GM18868 (cell line): Measurements from ENCODE around the gene RPS6KB2.

ENCODE experiments used
- ATAC-seq: cut with Tn5 transposase; IDR thresholded peaks from one replicate; pipeline ENCODE4 v1.9.1; 2021; ENCODE audit warnings: mild to moderate bottlenecking, moderate library complexity; ENCODE audit not compliant: unreplicated experiment

Gene RPS6KB2

DNA sequence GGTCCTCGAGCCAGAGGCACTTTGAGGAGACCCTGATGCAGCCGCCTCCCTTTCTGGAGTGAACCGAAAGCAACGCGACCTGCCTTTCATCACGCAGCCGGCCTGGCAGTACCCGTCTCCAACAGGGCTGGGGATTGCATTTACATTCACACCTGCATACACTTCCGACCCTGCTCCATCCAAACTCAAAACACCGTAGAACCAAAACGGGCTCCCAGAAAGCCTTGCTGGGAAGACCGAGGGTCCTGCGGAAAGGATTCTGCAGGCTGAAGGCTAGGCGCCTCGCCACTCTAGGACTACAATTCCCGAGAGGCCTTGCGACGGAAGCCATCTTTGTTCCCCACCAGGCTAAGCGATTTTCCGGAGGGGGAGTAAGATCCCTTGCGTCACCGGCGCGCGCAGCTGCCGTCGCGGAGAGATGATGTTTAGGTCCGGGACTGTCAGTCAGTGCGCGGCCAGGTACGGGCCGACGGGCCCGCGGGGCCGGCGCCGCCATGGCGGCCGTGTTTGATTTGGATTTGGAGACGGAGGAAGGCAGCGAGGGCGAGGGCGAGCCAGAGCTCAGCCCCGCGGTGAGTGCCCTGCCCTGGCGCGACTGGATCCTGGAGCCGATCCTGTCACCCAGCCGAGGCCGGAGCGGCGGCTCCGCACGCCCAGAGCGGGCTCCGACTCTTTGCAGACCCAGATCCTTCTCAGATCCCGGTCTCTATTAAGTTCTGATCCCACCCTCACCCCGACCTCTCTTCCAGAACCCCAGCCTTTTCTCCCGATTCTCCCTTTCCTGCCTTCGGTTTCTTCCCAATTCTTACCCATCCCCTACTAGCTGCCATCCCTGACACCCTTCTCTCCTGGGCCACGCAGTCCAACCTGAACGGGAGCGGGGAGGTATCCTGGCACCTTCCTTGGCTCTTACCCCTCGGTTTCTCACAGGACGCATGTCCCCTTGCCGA lies at the start of gene RPS6KB2:
Gene RPS6KB2, plus strand, starts transcription at position 443 of the 950 bp plus-strand sequence. Its CDS starts 52 bp downstream, at position 495.
- ATAC-seq, result peak; percentile 76

DNA sequence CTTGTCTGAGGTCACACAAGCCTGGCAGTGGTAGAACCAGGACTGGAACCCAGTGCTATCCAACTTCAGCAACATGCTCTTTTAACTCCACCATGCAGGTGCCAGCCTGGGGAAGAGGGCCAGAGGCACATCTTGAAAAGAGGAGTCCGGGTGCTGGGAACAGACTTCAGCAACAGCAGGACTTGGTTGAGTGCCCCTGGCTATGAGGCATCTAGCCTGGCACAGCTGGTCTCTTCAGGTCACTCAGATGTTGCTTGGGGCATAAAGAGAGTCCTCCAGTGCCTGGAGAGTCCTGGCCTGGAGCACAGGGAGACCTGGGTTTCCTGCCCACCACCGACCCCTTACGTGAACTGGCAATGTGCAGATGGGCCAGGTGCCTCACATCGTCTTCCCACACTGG lies 49.8 kb upstream of the RPS6KB2 start:
- no peak for ATAC-seq

DNA sequence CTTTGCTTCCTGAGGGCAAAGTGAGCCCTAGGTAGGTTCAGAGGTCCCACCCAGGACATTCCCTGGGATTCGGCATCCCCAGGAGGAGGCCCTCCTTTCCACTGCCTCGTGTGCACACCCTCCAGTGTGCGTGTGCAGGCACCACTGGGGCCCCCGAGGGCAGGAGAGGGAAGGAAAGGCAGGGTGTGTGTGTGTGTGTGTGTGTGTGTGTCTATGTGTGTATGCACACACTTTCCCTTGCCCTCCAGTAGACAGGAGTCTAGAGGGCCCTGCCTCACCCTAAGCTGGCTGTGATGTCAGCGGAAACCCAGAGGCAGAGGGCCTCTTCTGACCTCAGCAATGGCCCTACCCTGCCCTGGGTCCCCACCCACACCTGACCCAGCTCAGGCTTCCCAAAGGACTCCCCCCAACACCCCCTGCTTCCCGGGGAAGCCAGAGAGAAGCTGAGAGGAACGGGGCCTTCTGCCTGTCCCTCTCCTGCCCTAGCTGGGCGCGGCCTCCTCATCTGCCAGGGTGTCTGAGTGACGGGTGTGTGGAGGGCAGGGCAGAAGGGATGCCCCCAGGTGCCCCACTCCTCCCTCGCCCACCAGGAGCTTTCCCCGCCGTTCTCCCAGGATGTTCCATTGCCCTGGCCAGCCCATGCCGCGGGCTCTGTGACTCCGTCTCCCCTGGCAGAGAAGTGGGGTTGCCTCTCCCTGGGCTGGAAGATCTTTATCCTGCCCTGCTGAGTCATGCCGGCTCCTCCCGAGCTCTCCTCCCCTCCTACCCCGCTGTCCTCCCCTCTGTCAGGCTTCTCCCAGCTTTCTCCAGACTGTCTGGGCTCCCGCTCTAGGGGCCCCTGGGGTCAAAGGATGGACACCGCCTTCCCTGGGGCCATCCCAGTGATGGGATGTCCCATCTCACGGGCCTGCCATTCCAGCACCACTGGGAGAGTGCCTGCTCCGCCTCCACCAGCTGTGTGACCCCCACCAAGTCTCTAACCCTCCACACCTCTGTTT lies 48.9 kb upstream of the RPS6KB2 start:
- ATAC-seq, result no peak

DNA sequence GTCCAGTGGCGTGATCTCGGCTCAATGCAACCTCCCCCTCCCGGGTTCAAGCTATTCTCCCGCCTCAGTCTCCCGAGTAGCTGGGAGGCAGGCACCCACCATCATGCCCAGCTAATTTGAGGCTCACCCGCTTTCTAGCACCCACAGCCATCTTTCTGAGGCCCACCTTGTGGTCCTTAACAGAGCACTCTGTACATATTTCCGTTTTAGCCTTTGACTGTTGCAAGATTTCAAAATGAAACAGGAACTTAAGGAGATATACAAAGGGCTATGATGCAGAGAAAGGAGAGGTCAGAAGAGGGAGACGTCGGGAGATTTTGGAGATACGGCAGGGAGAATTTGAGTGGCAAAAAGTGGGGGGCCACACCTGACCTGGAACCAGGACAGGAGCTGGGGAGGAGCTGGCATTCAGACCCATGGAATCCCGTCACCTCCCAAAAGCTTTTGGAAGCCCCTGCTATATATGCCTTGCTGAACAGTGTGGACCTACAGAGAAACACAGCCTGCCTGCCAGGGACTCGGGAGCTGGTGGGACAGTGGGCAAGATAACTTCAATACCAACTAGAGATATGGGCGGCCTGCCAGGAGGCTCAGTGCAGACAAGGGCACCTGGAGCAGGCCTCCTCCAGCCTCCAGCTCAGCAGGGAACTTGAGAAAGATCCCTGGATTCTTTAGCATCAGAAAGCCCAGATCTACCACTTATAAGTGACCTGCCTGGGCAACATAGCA lies 46.9 kb upstream of the RPS6KB2 start:
- ATAC-seq, result no peak

DNA sequence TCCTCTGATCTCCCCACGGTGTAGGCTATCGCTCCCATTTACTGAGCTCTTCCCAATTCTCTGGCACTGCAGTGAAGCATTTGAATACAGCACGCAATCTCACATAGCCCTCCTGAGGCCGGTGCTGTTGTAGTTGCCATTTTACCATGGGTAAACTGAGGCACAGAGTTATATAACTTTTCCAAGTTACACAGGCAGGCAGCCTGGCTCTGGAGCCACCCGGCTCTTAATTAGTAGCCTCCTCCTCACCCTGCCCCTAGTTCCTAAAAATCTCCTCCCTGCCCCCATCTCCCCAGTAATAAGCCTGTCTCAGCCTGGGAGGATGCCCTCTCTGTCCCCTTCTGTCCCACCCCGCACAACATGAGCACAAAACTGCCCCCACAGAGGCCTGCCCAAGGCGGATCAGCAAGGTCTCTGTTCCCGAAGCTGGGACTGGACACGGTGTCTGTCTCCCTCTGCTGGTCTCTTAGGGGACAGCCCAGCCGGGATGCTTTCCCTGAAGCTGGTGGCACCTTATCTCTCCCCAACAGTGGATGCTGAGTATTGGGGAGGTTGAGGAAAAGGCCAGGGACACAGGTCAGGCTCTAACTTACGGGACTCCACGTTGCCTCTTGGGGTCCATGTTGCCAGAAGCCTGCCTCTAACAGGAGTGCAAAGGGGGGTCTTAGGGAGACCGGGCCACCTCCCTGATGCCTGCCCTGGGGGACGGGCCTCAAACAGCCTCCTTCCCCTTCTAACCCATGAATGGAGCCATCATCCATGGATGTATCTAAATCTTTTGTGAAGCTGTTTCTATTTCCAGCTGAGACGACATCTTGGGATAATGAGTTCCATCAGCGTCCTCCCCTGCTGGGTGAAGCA lies 45.8 kb upstream of the RPS6KB2 start:
- ATAC-seq, result peak; percentile 46

DNA sequence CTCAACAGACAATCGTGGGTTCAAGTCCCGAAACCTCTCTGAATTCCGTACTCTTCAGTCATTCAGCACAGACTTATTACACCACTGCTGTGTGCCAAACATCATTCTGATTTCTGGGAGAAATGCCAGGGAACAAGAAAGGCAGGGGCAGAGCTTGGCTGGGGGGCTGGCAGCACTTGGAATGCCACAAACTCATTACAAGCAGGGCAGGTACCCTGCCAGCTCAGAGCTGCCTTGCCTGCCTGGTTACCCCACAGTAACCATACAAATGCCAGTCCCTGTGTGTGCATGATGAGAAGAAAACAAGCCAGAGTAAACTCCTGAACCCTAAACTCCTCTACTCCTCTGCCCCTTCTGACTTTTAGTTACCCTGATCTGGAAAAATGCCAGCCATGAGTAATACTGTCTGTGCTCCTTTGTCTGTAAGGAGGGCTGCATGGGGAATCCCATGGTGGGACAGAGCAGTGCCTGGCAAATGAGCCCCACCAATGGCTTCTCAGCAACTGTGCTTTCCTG lies 43.4 kb upstream of the RPS6KB2 start:
- no peak for ATAC-seq

DNA sequence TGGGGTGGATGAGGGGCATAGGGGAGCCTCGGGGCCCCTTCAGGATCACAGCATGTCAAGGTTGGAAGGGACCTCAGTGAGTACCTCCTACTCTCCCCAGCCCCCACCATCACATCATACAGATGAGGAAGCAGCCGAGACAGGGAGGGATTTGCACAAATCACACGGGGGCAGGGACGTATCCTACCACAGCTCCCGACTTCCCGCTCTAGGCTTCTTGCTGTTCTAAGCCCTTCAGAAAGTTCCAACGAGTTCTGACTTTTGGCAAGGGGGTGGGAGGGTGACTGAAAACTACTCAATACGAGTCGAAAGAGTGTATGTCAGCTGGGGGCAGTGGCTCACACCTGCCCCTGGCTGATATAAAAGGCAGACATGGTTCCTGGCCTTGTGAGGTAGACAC lies 41.2 kb upstream of the RPS6KB2 start:
- no peak for ATAC-seq

DNA sequence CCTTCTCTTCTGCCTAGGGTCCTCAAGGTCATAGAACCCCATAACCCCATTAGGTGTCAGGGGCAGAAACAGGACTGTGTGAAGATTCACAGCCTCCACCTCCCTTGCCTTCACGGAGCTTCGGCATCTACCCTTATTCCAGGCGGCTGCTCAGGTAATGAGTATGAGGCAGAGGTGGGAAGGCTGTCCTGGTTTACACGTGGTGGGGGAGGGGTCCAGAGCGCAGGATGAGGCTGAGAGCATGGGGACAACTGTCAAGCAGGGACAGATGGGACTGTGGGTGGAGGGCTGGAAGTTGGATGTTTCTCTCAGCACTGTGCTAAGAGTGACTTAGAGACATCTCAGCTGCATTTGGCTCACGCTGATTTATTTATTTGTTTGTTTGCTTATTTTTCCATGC lies 40.8 kb upstream of the RPS6KB2 start:
- no peak for ATAC-seq

DNA sequence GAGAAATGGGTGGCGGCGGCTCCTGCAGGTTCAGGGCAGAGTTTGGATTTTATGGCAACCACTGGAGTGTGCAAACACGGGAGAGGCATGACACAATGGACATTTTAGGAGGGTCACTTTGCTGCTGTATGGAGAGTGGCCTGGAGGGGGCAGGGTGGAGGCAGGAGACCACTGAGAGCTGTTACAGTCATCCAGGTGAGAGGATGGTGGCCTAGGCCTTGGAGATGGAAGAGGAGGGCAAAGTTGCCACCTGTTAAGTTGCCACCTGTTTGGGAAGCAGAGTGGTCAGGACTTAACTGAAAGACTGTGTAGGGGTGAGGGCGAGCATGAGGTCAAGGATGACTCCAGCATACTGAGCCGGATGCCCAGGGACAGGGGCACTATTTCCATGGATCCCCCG lies 38.8 kb upstream of the RPS6KB2 start:
- ATAC-seq, result no peak

DNA sequence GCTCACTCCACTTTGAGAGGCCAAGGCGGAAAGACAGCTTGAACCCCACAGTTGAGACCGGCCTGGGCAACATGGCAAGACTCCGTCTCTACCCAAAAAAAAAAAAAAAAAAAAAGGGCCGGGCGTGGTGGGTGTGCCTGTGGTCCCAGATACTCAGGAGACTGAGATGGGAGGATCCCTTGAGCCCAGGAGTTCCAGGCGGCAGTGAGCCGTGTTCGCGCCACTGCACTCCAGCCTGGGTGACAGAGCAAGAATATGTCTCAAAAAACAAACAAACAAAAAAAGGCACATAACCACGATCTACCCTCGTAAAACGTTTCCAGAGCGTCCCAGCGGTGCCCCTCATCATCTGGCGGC lies 37.4 kb upstream of the RPS6KB2 start:
- no peak for ATAC-seq

DNA sequence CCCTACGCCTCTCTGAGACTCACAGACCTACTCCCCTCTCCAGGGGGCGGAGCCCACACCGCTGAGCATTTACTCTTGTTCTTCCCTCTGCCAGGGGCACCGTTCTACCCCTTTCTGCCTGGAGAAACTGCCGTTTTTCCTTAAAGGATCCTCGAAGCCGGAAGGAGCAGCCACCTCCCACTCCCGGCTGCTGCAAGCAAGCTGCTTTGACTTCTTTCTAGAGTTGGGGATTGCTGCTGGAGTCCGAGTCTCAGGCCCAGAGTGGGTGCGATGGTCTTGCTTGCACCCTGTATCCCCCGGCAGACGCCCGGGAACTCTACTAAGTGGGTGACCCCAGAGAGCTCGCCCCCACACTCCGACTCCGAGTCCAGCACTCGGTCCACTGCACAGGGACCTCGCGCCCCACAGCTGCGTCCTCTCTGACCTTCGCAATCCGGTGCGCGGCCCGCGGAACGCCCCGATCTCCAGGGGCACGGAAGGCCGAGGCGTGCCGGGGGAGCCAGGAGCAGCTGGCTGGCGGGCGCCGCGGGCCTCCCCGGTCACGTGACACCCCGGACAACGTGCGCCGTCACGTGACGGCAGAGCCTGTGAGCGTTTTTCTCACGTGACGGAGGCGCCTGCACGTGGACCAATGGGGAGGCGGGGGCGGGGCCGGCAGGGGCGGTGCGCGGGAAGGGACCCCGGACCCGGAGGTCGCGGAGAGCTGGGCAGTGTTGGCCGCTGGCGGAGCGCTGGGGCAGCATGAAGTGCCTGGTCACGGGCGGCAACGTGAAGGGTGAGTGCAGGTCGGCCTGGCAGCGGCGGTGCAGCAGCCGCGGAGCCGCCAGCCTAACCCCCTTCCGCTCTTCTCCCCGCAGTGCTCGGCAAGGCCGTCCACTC lies 36.8 kb upstream of the RPS6KB2 start, which contains the start of gene RAD9A:
Gene RAD9A, plus strand, starts transcription at position 683 of the 879 bp plus-strand sequence. Its CDS starts 59 bp downstream, at position 742.
- ATAC-seq, result peak; percentile 62

DNA sequence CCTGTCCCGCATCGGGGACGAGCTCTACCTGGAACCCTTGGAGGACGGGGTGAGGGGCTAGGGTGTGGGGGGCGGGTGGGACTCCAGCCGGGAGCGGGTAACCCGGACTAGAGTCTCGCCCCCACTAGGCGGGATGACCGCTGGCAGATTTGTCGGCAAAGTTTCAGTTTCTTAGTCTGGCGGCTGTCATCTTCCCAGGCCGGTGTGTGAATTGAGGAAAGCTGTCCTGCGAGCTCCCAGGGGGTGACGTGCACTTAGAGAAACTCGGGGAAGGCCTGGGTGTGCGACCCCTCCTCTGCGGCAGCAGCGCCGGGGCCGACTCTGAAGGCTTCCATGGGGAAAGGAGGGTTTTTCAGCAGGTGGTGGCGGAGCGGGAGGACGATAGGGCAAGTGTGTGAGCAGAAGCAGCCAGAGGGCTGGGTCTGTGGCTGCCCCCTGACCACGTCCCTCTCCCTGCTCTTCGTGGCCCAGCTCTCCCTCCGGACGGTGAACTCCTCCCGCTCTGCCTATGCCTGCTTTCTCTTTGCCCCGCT lies 36.0 kb upstream of the RPS6KB2 start:
- ATAC-seq, result peak; percentile 17

DNA sequence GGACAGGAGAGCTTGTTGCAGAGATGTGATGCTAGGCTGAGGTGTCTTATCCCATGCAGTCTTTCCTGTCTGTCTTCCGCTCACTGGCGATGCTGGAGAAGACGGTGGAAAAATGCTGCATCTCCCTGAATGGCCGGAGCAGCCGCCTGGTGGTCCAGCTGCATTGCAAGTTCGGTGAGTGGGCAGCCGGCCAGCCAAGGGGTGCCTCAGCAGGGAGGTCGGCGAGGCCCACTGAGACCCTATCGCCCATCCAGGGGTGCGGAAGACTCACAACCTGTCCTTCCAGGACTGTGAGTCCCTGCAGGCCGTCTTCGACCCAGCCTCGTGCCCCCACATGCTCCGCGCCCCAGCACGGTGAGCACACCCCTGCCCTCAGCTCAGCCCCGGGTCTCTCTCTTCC lies 34.9 kb upstream of the RPS6KB2 start:
- no peak for ATAC-seq

DNA sequence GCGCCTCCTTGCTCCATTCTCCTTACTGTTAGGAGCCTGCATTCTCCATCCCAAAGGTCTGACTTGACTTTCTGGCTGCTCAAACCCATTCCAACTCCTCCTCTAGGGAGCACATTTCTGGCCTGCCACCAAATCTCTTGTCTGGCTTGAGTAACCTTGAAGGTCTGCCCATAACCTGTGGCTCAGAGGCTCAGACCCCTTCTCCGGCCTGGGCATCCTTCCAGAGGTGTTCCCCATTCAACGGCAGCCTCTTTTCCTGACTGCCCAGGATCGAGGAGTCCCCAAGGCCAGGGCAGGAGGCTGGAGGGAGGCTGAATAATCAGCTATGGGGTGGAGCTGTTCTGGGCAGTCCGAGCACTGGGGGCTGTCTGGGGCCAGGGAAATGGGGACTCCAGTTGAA lies 34.3 kb upstream of the RPS6KB2 start:
- ATAC-seq, result no peak

DNA sequence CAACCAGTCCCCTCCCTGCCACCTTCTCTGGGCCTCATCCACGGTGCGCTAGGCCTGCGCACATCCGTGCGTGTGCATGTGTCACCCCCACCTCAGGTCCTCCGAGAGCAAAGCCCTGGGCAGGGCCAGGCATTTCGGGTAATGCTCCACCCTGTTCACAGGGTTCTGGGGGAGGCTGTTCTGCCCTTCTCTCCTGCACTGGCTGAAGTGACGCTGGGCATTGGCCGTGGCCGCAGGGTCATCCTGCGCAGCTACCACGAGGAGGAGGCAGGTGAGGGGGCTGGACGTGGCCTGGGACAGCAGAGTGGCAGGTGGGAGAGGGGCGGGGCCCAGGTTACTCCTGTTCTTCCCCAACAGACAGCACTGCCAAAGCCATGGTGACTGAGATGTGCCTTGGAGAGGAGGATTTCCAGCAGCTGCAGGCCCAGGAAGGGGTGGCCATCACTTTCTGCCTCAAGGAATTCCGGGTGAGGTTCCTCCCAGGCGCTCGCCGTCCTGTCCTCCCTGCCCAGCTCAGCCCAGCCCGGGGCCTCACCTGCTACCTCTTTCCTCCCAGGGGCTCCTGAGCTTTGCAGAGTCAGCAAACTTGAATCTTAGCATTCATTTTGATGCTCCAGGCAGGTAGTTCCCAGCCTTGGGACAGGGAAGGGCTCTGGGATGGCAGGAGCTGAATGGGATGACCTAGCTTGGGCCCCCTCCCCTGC lies 32.6 kb upstream of the RPS6KB2 start:
- ATAC-seq, result no peak

DNA sequence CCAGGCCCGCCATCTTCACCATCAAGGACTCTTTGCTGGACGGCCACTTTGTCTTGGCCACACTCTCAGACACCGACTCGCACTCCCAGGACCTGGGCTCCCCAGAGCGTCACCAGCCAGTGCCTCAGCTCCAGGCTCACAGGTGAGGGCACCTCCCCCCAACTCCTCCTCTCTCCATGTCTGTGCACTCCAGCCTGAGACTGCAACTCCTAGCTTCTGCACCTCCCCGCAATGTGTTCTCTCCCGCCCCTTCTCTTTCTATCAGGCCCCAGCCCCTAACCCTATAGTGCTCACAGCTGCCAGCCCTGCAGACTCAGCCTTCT lies 32.1 kb upstream of the RPS6KB2 start:
- ATAC-seq, result no peak

DNA sequence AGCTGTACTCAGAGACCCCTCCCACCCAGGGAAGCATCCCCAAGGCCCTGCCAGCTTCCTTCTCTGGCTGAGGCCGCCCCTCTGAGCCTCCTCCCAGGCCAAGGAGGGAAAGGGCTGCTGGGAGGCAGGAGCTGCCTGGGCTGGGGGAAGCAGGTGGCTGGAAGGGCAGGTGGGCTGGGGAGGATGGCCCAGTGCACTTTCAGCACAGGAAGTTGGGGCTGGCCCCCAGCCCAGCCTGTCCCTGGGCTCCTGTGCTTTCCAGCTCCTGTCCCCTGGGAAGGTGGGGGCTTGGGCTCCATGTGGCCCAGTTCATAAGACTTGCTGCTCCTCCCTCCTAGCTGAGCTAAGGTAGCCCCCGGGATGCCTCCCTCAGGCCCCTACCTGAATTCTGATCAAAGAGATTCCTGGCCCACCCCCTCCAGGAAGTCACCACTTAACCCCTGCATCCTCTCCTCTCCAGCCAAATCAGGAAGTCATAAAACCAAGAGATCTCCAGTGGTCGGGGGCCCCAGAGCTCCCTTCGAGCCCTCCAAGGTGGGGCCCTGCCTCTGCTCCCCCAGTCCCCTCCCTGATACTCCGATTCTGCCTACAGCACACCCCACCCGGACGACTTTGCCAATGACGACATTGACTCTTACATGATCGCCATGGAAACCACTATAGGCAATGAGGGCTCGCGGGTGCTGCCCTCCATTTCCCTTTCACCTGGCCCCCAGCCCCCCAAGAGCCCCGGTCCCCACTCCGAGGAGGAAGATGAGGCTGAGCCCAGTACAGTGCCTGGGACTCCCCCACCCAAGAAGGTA lies 31.5 kb upstream of the RPS6KB2 start:
- ATAC-seq, result no peak
